Measurements from ENCODE around the gene NKX1-1.

NKX1-1 gene

DNA sequence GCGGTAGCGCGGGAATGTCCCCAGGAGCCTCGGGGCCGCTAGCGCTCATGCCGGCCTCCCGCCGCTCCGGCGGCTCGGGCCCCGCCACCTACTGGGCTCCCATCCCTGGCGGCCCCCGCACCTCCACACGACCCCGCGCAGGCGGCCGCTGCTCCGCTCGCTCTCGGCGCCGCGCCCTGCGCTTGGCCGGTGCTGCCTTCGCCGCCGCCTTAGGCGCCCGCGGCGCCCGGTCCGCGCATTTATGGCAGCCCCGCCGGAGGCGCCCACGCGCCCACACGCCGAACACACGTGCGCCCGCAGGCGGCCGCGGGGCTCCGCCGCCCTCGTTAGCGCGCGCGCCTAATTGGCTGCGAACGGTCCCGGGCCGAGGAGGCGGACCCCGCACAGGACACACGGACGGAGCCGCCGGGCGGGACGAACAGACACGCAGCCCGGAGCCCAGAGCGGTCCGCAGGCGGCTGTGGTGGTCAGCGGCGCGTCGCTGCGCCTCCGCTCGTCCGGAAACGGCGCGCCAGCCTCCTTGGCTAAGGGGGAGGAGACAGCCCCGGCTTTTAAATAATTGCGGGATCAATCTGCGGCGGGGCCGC, at the start of gene NKX1-1:
Gene NKX1-1 (minus strand): TSS at position 49 of the 587 bp plus-strand sequence. CDS start 0 bp downstream, at position 49.
- TF ChIP-seq, protein P1, sequence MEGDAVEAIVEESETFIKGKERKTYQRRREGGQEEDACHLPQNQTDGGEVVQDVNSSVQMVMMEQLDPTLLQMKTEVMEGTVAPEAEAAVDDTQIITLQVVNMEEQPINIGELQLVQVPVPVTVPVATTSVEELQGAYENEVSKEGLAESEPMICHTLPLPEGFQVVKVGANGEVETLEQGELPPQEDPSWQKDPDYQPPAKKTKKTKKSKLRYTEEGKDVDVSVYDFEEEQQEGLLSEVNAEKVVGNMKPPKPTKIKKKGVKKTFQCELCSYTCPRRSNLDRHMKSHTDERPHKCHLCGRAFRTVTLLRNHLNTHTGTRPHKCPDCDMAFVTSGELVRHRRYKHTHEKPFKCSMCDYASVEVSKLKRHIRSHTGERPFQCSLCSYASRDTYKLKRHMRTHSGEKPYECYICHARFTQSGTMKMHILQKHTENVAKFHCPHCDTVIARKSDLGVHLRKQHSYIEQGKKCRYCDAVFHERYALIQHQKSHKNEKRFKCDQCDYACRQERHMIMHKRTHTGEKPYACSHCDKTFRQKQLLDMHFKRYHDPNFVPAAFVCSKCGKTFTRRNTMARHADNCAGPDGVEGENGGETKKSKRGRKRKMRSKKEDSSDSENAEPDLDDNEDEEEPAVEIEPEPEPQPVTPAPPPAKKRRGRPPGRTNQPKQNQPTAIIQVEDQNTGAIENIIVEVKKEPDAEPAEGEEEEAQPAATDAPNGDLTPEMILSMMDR (IDR thresholded peaks at IDR 0.05; ENCODE audit: insufficient read depth, missing control alignments) = no peak
- no peak for FAIRE-seq
- no peak for DNase-seq (ENCODE audit: insufficient read length, low spot score)

- TF ChIP-seq, protein P1 (IDR thresholded peaks at IDR 0.05; ENCODE audit: insufficient read depth, missing control alignments) = no peak
- FAIRE-seq = no peak
These were observed 47.5 kb upstream of the NKX1-1 start for GRCh38 chr4:1453731-1454130.

GRCh38 chr4:1452431-1453051, 46.3 kb upstream of the NKX1-1 start:
- TF ChIP-seq, protein P1 (IDR thresholded peaks at IDR 0.05; ENCODE audit: insufficient read depth, missing control alignments) = no peak
- FAIRE-seq (no peak), DNase-seq (ENCODE audit: insufficient read length, low spot score) (no peak)

More at GRCh38 chr4:1453731-1454130, 47.5 kb upstream of the NKX1-1 start:
- no peak for DNase-seq (ENCODE audit: insufficient read length, low spot score)

- TF ChIP-seq, protein P1 (IDR thresholded peaks at IDR 0.05; ENCODE audit: insufficient read depth, missing control alignments) = no peak
- FAIRE-seq (no peak), DNase-seq (ENCODE audit: insufficient read length, low spot score) (no peak)
These were observed 45.5 kb upstream of the NKX1-1 start for GRCh38 chr4:1451752-1452122.

GRCh38 chr4:1451106-1451751, 45.0 kb upstream of the NKX1-1 start:
- no peak for FAIRE-seq

GRCh38 chr4:1449833-1450741, 43.8 kb upstream of the NKX1-1 start:
- FAIRE-seq = no peak
- TF ChIP-seq, protein P1 (IDR thresholded peaks at IDR 0.05; ENCODE audit: insufficient read depth, missing control alignments) = no peak
- DNase-seq (ENCODE audit: insufficient read length, low spot score) = no peak

More at GRCh38 chr4:1451106-1451751, 45.0 kb upstream of the NKX1-1 start:
- TF ChIP-seq, protein P1 (IDR thresholded peaks at IDR 0.05; ENCODE audit: insufficient read depth, missing control alignments) = no peak
- no peak for DNase-seq (ENCODE audit: insufficient read length, low spot score)
